Activated CD4-positive, alpha-beta T cell treated with anti-CD3 and anti-CD28 coated beads, Interleukin-2, amount 50 U/mL, for 4 hours (primary cell): ENCODE results near the gene CASP14.
"Not testable (repeated sequence)": the region's sequence is repeated elsewhere in the genome, so short reads cannot be mapped to it uniquely, and the experiment has no call there.

Experiments
- DNase-seq, 2 experiments: peaks; one replicate each; pipeline ENCODE4 v3.0.0-alpha.2; 2020

CASP14 gene

GRCh38 chr19:15072930-15073647, 23.8 kb downstream of the CASP14 start:
- DNase-seq, result no peak

DNA sequence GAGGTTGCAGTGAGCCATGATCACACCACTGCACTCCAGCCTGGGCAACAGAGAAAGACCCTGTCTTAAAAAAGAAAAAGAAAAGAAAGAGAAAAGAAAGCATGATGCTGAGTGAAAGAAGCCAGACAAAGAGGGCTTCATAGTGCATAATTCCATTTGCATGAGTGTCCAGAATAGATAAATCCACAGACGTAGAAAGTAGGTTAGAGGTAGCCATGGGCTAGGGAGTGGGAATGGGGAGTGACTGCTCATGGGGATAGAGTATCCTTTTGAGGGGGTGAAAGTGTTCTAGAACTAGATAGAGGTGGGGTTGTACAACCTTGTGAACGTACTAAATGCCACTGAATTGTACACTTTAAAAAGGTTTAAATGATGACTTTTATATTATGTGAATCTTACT, 25.1 kb downstream of the CASP14 start:
- no peak for DNase-seq

DNA sequence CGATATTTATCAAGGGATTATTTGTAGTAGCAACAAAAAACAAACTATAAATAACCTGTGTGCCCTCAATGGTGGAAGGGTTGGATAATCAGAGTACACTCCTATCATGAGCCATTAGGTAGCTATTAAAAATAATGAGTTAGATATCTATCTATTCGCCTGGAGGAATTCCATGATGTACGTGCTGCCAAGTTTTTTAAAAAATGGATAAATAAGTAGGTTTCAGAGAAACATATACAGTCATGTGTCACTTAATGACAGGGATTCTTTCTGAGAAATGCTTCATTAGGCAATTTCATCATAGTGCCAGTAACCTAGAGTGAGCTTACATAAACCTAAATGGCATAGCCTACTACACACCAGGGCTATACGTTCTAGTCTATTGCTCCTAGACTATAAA, 26.5 kb downstream of the CASP14 start:
- DNase-seq, result no peak

DNA sequence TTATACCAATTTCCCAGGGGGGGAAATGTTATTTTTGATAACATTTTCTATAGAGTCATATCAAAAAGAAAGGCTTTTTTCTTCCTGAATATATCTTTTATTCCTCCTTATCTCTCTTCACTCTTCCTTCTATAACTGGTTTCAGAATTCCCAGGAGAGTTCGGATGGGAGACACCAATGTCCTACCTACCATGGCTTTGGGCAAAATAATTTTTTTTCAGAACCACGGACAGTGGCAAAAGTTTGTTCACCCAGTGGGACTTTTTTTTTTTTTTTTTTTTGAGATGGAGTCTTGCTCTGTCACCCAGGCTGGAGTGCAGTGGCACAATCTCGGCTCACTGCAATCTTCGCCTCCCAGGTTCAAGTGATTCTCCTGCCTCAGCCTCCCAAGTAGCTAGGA, 30.7 kb downstream of the CASP14 start:
- DNase-seq, result not testable (repeated sequence)

GRCh38 chr19:15081911-15082310, 32.6 kb downstream of the CASP14 start, which contains the start of gene OR1I1:
OR1I1 (plus strand) TSS chr19:15082211; CDS start chr19:15087066, 4,855 bp downstream.
- no peak for DNase-seq

- no peak for DNase-seq
Measured at GRCh38 chr19:15087182-15087581, 37.9 kb downstream of the CASP14 start.

DNA sequence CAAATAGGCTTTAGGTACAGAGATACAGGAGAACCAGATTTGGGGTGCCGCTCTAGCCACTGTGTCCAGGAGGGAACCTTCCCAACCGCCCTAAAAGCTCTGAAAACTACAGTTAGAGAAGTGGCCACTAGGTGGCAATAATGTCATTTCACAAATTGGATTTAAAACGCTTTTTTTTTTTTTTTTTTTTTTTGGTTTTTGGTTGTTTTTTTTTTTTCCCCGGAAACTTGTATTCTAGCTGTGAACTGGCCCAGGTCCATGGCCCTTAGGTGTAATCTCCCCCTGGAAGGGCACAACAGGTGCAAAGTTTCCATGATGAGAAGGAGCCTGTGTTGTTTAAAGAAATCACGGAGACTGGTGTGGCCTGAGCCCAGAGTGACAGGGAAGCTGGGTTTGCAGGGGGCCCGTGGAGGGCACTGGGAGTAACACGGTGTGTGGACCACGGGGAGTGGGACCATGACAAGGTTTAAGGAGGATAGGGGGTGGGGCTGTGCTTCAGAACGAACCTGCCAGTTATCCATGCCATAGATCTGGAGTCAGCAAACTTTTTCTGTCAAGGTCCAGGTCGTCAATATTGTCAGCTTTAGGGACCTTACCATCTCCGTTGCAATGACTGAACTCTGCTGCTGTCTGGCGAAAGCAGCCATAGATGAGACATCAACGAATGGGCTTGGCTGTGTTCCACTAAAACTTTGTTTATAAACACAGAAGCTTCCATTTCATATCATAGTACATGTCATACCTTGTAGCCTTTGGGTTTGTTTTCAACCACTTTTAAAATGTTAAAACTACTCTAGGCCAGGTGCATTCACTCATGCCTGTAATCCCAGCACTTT, 42.9 kb downstream of the CASP14 start:
- peak in 1 of 2 experiments; percentile 19 for DNase-seq

- DNase-seq, result no peak
Measured at GRCh38 chr19:15093001-15093400, 43.7 kb downstream of the CASP14 start.

DNA sequence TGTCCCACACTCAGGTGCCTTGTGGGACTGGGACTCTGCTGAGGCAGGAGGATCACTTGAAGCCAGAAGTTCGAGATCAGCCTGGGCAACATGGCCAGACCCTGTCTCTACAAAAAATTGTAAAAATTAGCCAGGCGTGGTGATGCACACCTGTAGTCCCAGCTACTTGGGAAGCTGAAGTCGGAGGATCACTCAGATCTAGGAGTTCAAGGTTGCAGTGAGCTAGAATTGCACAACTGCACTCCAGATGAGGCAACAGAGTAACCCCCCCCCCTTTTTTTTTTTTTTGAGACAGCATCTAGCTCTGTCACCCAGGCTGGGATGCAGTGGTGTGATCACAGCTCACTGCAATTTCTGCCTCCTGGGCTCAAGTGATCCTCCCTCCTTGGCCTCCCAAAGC, 46.9 kb downstream of the CASP14 start:
- no peak for DNase-seq

DNA sequence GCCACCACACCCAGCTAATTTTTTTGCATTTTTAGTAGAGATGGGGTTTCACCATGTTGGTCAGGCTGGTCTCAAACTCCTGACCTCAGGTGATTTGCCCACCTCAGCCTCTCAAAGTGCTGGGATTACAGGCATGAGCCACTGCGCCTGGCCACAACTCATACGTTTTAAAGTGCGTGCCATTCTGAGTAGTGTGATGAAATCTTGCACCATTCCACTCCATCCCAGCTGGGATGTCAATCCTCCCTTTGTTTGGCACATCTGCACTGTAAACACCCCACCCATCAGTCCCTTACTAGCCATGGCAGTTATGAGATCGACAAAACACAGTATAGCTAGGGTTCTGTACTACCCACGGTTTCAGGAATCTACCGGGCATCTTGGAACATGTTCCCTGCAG, 48.7 kb downstream of the CASP14 start:
- DNase-seq, result not testable (repeated sequence)

DNA sequence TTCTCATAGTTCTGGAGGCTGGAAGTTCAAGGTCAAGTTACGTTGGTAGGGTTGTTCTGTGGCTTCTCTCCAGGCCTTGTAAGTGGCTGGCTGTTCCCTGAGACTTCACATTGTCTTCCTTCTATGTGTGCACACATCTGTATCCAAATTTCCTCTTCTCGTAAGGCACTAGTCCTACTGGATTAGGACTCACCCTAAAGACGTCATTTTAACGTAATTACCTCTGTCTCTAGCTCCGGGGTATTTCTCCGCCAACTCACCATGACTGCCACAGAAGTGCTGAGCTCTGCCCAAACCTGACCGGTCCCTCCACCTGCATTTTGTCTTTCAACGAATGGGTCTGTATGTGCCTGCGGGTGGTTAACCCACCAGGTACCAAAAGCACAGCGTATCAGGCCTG, 49.2 kb downstream of the CASP14 start:
- no peak for DNase-seq

DNA sequence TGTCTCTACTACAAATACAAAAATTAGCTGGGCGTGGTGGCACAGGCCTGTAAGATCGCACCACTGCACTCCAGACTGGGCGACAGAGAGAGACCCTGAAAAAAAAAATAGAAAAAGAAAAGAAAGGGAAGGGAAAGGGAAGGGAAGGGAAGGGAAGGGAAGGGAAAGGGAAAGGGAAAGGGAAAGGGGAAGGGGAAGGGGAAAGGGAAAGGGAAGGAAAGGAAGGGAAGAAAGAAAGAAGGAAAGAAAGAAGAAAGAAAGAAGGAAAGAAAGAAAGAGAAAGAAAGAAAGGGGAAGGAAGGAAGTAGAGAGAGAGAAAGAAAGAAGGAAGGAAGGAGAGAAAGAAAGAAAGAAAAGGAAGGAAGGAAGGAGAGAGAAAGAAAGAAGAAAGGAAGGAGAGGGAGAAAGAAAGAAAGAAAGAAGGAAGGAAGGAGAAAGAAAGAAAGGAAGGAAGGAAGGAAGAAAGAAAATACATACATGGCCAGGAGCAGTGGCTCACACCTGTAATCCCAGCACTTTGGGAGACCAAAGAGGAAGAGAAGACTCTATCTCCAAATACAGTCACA, 49.8 kb downstream of the CASP14 start:
- DNase-seq, result no peak

- peak; percentile 48 to 60 for DNase-seq
Measured at GRCh38 chr19:15101479-15102082, 52.3 kb downstream of the CASP14 start.

DNA sequence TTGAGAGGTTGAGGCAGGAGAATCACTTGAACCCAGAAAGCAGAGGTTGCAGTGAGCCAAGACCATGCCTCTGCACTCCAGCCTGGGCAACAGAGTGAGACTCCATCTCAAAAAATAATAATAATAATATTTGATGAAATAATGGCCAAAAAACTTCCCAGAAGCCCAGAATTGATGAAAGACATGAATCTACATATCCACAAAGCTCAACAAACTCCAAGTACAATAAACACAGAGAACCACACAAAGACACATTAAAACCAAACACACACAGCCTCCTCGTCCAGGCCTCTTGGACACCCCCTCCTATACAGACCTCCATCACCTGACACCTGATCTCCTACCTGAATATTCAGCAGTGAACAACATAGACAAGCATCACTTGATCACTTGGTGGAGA, 54.7 kb downstream of the CASP14 start:
- DNase-seq, result no peak

- no peak for DNase-seq
Measured at GRCh38 chr19:15104411-15104810, 55.1 kb downstream of the CASP14 start.

- no peak for DNase-seq
Measured at GRCh38 chr19:15105044-15105443, 55.8 kb downstream of the CASP14 start.

- DNase-seq, result no peak
Measured at GRCh38 chr19:15107061-15108010, 58.1 kb downstream of the CASP14 start, which contains the start of gene SYDE1. SYDE1 (plus strand) TSS chr19:15107401; CDS start chr19:15107434, 33 bp downstream.
